Transverse colon (tissue), 4 donors: ENCODE results near the gene LACC1.

ENCODE experiments used
- CTCF ChIP-seq, 5 experiments: fragments of 200-600 bp in 3 of 5; fragments of 450-650 bp in 2 of 5; sonication (generic) in 3 of 5; IDR thresholded peaks; 1 replicate in 2 of 5; 2 replicates in 3 of 5; pipeline ENCODE4 v1.5.1; 2016 to 2017; ENCODE audit warnings: antibody characterized with exemption in 5 of 5, inconsistent platforms in 3 of 5, mild to moderate bottlenecking in 2 of 5, moderate library complexity in 1 of 5
- EP300 ChIP-seq: sonication (generic); formaldehyde crosslinking; IDR thresholded peaks from one replicate; pipeline ENCODE4 v1.6.1; 2017; ENCODE audit warnings: antibody characterized with exemption, low read depth
- POLR2A ChIP-seq: fragments of 450-650 bp; IDR thresholded peaks from one replicate; pipeline ENCODE4 v1.6.1; 2016; ENCODE audit warnings: antibody characterized with exemption, mild to moderate bottlenecking, moderate library complexity
- POLR2AphosphoS5 ChIP-seq, 3 donors: sonication (generic); formaldehyde crosslinking; IDR thresholded peaks; one replicate each; pipeline ENCODE4 v1.6.1; 2016; ENCODE audit warnings: antibody characterized with exemption in 3 of 3

- TF ChIP-seq CTCF (IDR thresholded peaks at IDR 0.05) (peak in 1 of 5 experiments; percentile 10), POLR2AphosphoS5 (IDR thresholded peaks at IDR 0.05) (peak; percentile 61 to 93 (median 83)), POLR2A (peak; percentile 95), EP300 (no peak)
These were observed 581 bp upstream of the LACC1 start, which contains the start of gene CCDC122 for GRCh38 chr13:43878892-43879754.
